ENCODE measurements around the gene POU2F3.

Gene POU2F3

GRCh38 chr11:120338107-120338933 is 98.4 kb downstream of the POU2F3 start:
- peak; percentile 21 for DNase-seq (ENCODE audit: low spot score)

- DNase-seq (ENCODE audit: low spot score), result peak; percentile 31
Observed at GRCh38 chr11:120339394-120339890, 99.5 kb downstream of the POU2F3 start.

GRCh38 chr11:120340529-120340928 is 100.6 kb downstream of the POU2F3 start:
- DNase-seq (ENCODE audit: low spot score), result no peak

GRCh38 chr11:120342226-120342625 is 102.3 kb downstream of the POU2F3 start:
- DNase-seq (ENCODE audit: low spot score), result no peak

- DNase-seq (ENCODE audit: low spot score), result no peak
Observed at GRCh38 chr11:120342678-120343077, 102.7 kb downstream of the POU2F3 start.

GRCh38 chr11:120343429-120343828 is 103.5 kb downstream of the POU2F3 start:
- DNase-seq (ENCODE audit: low spot score), result peak; percentile 23

GRCh38 chr11:120344302-120345004 is 104.5 kb downstream of the POU2F3 start:
- peak; percentile 78 for DNase-seq (ENCODE audit: low spot score)

GRCh38 chr11:120346233-120346632 is 106.3 kb downstream of the POU2F3 start:
- no peak for DNase-seq (ENCODE audit: low spot score)

- DNase-seq (ENCODE audit: low spot score), result no peak
Observed at GRCh38 chr11:120350637-120351036, 110.7 kb downstream of the POU2F3 start.

- no peak for DNase-seq (ENCODE audit: low spot score)
Observed at GRCh38 chr11:120352405-120352804, 112.5 kb downstream of the POU2F3 start.

GRCh38 chr11:120354068-120354467 is 114.1 kb downstream of the POU2F3 start:
- DNase-seq (ENCODE audit: low spot score), result no peak

- no peak for DNase-seq (ENCODE audit: low spot score)
Observed at GRCh38 chr11:120354779-120355178, 114.8 kb downstream of the POU2F3 start.

GRCh38 chr11:120357620-120358019 is 117.7 kb downstream of the POU2F3 start:
- DNase-seq (ENCODE audit: low spot score), result no peak

GRCh38 chr11:120358729-120359128 is 118.8 kb downstream of the POU2F3 start:
- DNase-seq (ENCODE audit: low spot score), result no peak

GRCh38 chr11:120363436-120363835 is 123.5 kb downstream of the POU2F3 start:
- peak; percentile 28 for DNase-seq (ENCODE audit: low spot score)

GRCh38 chr11:120365512-120365911 is 125.6 kb downstream of the POU2F3 start:
- no peak for DNase-seq (ENCODE audit: low spot score)
